HL-60 (cell line): Measurements from ENCODE around the gene DDC.

Experiments
- CTCF ChIP-seq: IDR thresholded peaks from one replicate; pipeline ENCODE4 v1.5.1; 2011; ENCODE audit warnings: low read length, control low read depth, inconsistent platforms; ENCODE audit not compliant: insufficient read depth
- GABPA ChIP-seq: IDR thresholded peaks from 2 replicates; pipeline ENCODE4 v1.6.1; 2012; ENCODE audit warnings: low read depth
- POLR2AphosphoS5 ChIP-seq: IDR thresholded peaks from 2 replicates; pipeline ENCODE4 v1.6.1; 2012; ENCODE audit warnings: low read depth

- no peak for TF ChIP-seq CTCF
- TF ChIP-seq POLR2AphosphoS5, result no peak
- no peak for TF ChIP-seq GABPA
Observed at GRCh38 chr7:50470250-50471163, 94.7 kb downstream of the DDC start.
